ENCODE data around the gene SPINT3.

The SPINT3 gene

DNA sequence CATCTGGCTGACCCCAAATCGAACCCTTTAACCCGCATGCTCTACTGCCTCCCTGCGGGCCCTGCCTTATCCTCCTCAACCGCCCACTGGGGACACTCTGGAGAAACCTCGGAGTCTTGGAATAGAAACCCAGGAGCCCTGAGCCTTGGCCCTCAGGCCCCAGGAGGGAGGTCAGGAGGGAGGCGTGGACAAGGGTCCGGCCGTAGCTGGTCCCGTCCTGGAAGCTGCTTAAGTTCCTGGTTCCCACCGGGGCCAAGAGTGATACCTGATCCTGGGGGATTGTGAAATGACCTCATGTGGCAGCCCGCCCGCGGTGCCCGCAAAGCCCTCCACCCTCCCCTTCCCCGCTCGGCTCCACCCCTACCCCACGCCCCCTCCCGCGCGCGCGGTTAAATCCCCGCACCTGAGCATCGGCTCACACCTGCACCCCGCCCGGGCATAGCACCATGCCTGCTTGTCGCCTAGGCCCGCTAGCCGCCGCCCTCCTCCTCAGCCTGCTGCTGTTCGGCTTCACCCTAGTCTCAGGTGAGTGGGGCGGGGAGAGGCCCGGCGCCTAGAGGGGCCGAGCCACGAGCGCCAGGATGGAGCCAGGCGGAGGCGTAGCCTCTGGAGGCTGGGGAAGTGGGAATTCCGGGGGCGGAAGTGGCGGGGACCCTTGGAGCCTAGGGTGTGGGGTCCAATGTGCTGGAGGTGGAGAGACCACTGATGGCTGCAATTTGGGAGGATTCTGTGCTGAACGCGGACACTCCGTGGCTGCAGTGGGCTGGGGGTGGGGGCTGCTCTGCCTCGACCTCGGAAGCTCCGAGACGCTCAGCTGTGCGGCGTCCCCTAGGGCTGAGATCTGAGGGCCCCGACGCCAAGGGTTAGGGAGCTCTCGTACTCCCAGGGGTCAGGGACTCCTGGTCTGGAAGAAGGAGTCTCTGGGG is 45.8 kb downstream of the SPINT3 start, which contains the start of gene WFDC2:
Gene WFDC2 (plus strand): TSS at position 418 of the 926 bp plus-strand sequence. CDS start 29 bp downstream, at position 447.
- Histone ChIP-seq H3K4me2 (ENCODE audit: low read length) (peak within 1 kb of the TSS; percentile 63), H3K9me2 (replicated peaks; ENCODE audit: control insufficient read depth, low read length) (no peaks in the 10 kb centered on the region), H4K20me1 (ENCODE audit: control insufficient read depth, insufficient read depth, low read depth, low read length) (no peaks in the 10 kb centered on the region), H3K79me2 (ENCODE audit: control insufficient read depth, low read length) (no peaks in the 10 kb centered on the region), H3K4me1 (ENCODE audit: control insufficient read depth, low read length) (peaks cover 12% of the 10 kb centered on the region), H3K36me3 (ENCODE audit: control insufficient read depth, low read length) (no peaks in the 10 kb centered on the region), H3K9me3 (ENCODE audit: control insufficient read depth, insufficient read depth, low read length) (no peaks in the 10 kb centered on the region), H3K4me3 (ENCODE audit: low read length) (peak within 1 kb of the TSS; percentile 52; the same call in 1 of the 2 replicates), H3K27ac (ENCODE audit: low read depth, low read length) (no peak within 1 kb of the TSS), H3F3A (ENCODE audit: control insufficient read depth, insufficient read depth) (no peaks in the 10 kb centered on the region), H3K27me3 (ENCODE audit: control insufficient read depth, low read length) (peaks cover 56% of the 10 kb centered on the region)
- TF ChIP-seq EZH2phosphoT487 (IDR thresholded peaks at IDR 0.05; ENCODE audit: borderline replicate concordance, low read length): no peak; the same call in 1 of the 2 replicates
- TF ChIP-seq, protein P1, sequence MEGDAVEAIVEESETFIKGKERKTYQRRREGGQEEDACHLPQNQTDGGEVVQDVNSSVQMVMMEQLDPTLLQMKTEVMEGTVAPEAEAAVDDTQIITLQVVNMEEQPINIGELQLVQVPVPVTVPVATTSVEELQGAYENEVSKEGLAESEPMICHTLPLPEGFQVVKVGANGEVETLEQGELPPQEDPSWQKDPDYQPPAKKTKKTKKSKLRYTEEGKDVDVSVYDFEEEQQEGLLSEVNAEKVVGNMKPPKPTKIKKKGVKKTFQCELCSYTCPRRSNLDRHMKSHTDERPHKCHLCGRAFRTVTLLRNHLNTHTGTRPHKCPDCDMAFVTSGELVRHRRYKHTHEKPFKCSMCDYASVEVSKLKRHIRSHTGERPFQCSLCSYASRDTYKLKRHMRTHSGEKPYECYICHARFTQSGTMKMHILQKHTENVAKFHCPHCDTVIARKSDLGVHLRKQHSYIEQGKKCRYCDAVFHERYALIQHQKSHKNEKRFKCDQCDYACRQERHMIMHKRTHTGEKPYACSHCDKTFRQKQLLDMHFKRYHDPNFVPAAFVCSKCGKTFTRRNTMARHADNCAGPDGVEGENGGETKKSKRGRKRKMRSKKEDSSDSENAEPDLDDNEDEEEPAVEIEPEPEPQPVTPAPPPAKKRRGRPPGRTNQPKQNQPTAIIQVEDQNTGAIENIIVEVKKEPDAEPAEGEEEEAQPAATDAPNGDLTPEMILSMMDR (IDR thresholded peaks at IDR 0.05; ENCODE audit: low read depth, low read length, poor library complexity, severe bottlenecking): no peak

DNA sequence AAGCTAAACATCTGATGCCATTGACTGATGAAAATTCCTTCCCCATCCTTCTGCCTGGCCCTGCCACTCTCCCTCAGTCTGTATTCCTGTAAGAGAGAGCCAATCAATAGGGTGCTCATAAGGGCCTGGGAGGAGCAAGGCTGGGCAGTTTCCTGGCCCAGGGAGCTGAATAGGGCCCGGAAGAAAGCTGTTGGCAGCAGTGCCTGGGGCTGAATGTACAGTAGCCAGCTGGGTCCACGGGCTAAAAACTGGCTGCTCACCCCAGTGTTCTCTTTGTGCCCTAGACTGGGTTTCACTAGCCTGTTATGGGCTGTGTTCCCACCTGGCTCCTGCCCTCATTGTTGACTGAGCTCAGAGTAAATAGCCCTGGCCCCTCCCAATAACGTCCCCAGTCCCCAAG is 47.6 kb downstream of the SPINT3 start:
- no peaks in the 10 kb centered on the region for H3K9me3 ChIP-seq (ENCODE audit: control insufficient read depth, insufficient read depth, low read length)
- H4K20me1 ChIP-seq (ENCODE audit: control insufficient read depth, insufficient read depth, low read depth, low read length): no peaks in the 10 kb centered on the region
- no peaks in the 10 kb centered on the region for H3K79me2 ChIP-seq (ENCODE audit: control insufficient read depth, low read length)
- H3K4me2 ChIP-seq (ENCODE audit: low read length): no peak overlapping the region
- peaks cover 71% of the 10 kb centered on the region for H3K27me3 ChIP-seq (ENCODE audit: control insufficient read depth, low read length)
- H3K36me3 ChIP-seq (ENCODE audit: control insufficient read depth, low read length): no peaks in the 10 kb centered on the region
- peaks cover 12% of the 10 kb centered on the region for H3K4me1 ChIP-seq (ENCODE audit: control insufficient read depth, low read length)
- no peaks in the 10 kb centered on the region for H3F3A ChIP-seq (ENCODE audit: control insufficient read depth, insufficient read depth)
- H3K9me2 ChIP-seq (replicated peaks; ENCODE audit: control insufficient read depth, low read length): no peaks in the 10 kb centered on the region
- H3K4me3 ChIP-seq (ENCODE audit: low read length): no peak overlapping the region
- H3K27ac ChIP-seq (ENCODE audit: low read depth, low read length): no peak overlapping the region
- TF ChIP-seq, protein P1 (IDR thresholded peaks at IDR 0.05; ENCODE audit: low read depth, low read length, poor library complexity, severe bottlenecking): no peak
- no peak for TF ChIP-seq EZH2phosphoT487 (IDR thresholded peaks at IDR 0.05; ENCODE audit: borderline replicate concordance, low read length)

DNA sequence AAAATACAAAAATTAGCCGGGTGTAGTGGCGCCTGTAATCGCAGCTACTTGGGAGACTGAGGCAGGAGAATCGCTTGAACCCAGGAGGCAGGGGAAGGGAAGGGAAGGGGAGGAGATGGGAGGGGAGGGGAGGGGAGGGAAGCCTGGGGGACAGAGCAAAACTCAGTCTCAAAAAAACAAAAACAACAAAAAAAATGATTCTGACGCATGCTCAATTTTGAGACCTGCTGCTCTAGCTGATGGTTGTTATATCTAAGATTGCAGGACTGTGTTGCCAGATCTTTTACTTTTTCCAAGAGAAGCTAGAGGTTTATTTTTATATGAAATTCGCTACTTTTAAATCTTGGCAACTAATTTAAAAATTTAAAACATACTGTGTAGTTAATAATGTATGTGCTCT is 48.2 kb downstream of the SPINT3 start:
- Histone ChIP-seq H3K27me3 (ENCODE audit: control insufficient read depth, low read length) (peaks cover 78% of the 10 kb centered on the region), H3K9me3 (ENCODE audit: control insufficient read depth, insufficient read depth, low read length) (no peaks in the 10 kb centered on the region)

More for the DNA sequence above, 48.2 kb downstream of the SPINT3 start:
- Histone ChIP-seq H4K20me1 (ENCODE audit: control insufficient read depth, insufficient read depth, low read depth, low read length) (no peaks in the 10 kb centered on the region), H3K79me2 (ENCODE audit: control insufficient read depth, low read length) (no peaks in the 10 kb centered on the region), H3K9me2 (replicated peaks; ENCODE audit: control insufficient read depth, low read length) (no peaks in the 10 kb centered on the region), H3K36me3 (ENCODE audit: control insufficient read depth, low read length) (no peaks in the 10 kb centered on the region), H3K27ac (ENCODE audit: low read depth, low read length) (no peak overlapping the region), H3F3A (ENCODE audit: control insufficient read depth, insufficient read depth) (no peaks in the 10 kb centered on the region), H3K4me1 (ENCODE audit: control insufficient read depth, low read length) (peaks cover 12% of the 10 kb centered on the region), H3K4me3 (ENCODE audit: low read length) (no peak overlapping the region), H3K4me2 (ENCODE audit: low read length) (no peak overlapping the region)
- TF ChIP-seq, protein P1 (IDR thresholded peaks at IDR 0.05; ENCODE audit: low read depth, low read length, poor library complexity, severe bottlenecking): no peak
- TF ChIP-seq EZH2phosphoT487 (IDR thresholded peaks at IDR 0.05; ENCODE audit: borderline replicate concordance, low read length): no peak

Data from DOHH2 (cell line).